HepG2 (cell line): ENCODE data around the gene NT5DC4. TPM values are rescaled to one million over a fixed set of nuclear protein-coding genes. Genes with fewer than 3 reads are reported as not detected.

ENCODE experiments used
- HNRNPH1 ChIP-seq: fragments of 200-400 bp; formaldehyde crosslinking; optimal IDR thresholded peaks from 2 replicates; pipeline ENCODE3; 2017; ENCODE audit warnings: mild to moderate bottlenecking, low read depth, low read length
- MATR3 ChIP-seq: sonication (generic); formaldehyde crosslinking; IDR thresholded peaks from 2 replicates; pipeline ENCODE4 v1.4.0; 2020; ENCODE audit warnings: missing genetic modification reagents
- MIER3 ChIP-seq: IDR thresholded peaks from 2 replicates; pipeline ENCODE4 v1.6.1; 2016; ENCODE audit warnings: missing compliant biosample characterization, borderline replicate concordance
- NONO ChIP-seq, 2 experiments: fragments of 450-650 bp in 1 of 2; sonication (generic) in 1 of 2; formaldehyde crosslinking in 1 of 2; IDR thresholded peaks in 1 of 2; conservative IDR thresholded peaks in 1 of 2; 2 replicates each; pipeline versions ENCODE4 v1.6.1 to v1.8.0; 2017 to 2022; ENCODE audit warnings: mild to moderate bottlenecking in 1 of 2, missing genetic modification reagents in 1 of 2, moderate library complexity in 1 of 2
- NR3C1 ChIP-seq: sonication (generic); formaldehyde crosslinking; IDR thresholded peaks from 2 replicates; pipeline ENCODE4 v1.4.0; 2020; ENCODE audit warnings: missing genetic modification reagents
- RBFOX2 ChIP-seq: fragments of 200-400 bp; formaldehyde crosslinking; IDR thresholded peaks from 2 replicates; pipeline ENCODE4 v1.6.1; 2017; ENCODE audit warnings: low read depth, mild to moderate bottlenecking, low read length
- SMC3 ChIP-seq: IDR thresholded peaks from 2 replicates; pipeline ENCODE4 v1.6.1; 2011; ENCODE audit warnings: low read length, improper control_type of control experiment
- SNAI1 ChIP-seq: sonication (generic); formaldehyde crosslinking; IDR thresholded peaks from 2 replicates; pipeline ENCODE4 v1.5.0; 2020; ENCODE audit warnings: mild to moderate bottlenecking, missing genetic modification reagents, borderline replicate concordance
- SP4 ChIP-seq: sonication (generic); formaldehyde crosslinking; IDR thresholded peaks from 2 replicates; pipeline ENCODE4 v1.8.1; 2023; ENCODE audit warnings: mild to moderate bottlenecking, missing genetic modification reagents
- SRSF1 ChIP-seq: fragments of 200-400 bp; formaldehyde crosslinking; optimal IDR thresholded peaks from 2 replicates; pipeline ENCODE3; 2017; ENCODE audit warnings: mild to moderate bottlenecking, low read depth, low read length, moderate library complexity
- TAF1 ChIP-seq: sonication (generic); formaldehyde crosslinking; IDR thresholded peaks from 2 replicates; pipeline ENCODE4 v1.4.0; 2020; ENCODE audit warnings: missing genetic modification reagents
- ZKSCAN8 ChIP-seq: IDR thresholded peaks from 2 replicates; pipeline ENCODE4 v1.6.1; 2016; ENCODE audit warnings: borderline replicate concordance, missing genetic modification reagents, missing compliant biosample characterization
- ZNF20 ChIP-seq: sonication (generic); formaldehyde crosslinking; IDR thresholded peaks from 2 replicates; pipeline ENCODE4 v1.4.0; 2020; ENCODE audit warnings: mild to moderate bottlenecking, moderate library complexity, missing genetic modification reagents
- ZNF337 ChIP-seq: sonication (generic); formaldehyde crosslinking; IDR thresholded peaks from 2 replicates; pipeline ENCODE4 v1.5.1; 2020; ENCODE audit warnings: missing genetic modification reagents, low read depth, mild to moderate bottlenecking, borderline replicate concordance
- ZNF430 ChIP-seq: sonication (generic); formaldehyde crosslinking; IDR thresholded peaks from 2 replicates; pipeline ENCODE4 v1.9.0; 2021; ENCODE audit warnings: mild to moderate bottlenecking, missing genetic modification reagents
- ZNF570 ChIP-seq: sonication (generic); formaldehyde crosslinking; IDR thresholded peaks from 2 replicates; pipeline ENCODE4 v1.4.0; 2020; ENCODE audit warnings: mild to moderate bottlenecking, missing genetic modification reagents, borderline replicate concordance
- ZNF619 ChIP-seq: sonication (generic); formaldehyde crosslinking; IDR thresholded peaks from 2 replicates; pipeline ENCODE4 v1.4.0; 2020; ENCODE audit warnings: mild to moderate bottlenecking, missing genetic modification reagents
- polyA plus RNA-seq, 8 experiments: library from polyadenylated mRNA; depleted of rRNA in 3 of 8; stranded (reverse) in 7 of 8; unstranded in 1 of 8; fragments of >200 nt; fragmentation: Illumina TruSeq in 4 of 8; extraction: Trizol in 4 of 8; gene quantifications; 2 replicates each; pipeline versions ENCODE4 v1.2.1 to v1.2.3, GENCODE V29; 2011 to 2016; ENCODE audit warnings: low read depth in 4 of 8, missing spikeins in 1 of 8, mixed read lengths in 1 of 8; ENCODE audit not compliant: insufficient read depth in 1 of 8
- total RNA-seq, 5 experiments: library from RNA; depleted of rRNA; stranded (reverse); fragments of >200 nt; fragmentation: Illumina TruSeq; extraction: Trizol; gene quantifications; 2 replicates each; pipeline ENCODE4 v1.2.3, GENCODE V29; 2016; ENCODE audit warnings: low read depth in 1 of 5
- TF ChIP-seq, protein P1 (sequence below): IDR thresholded peaks from 2 replicates; pipeline ENCODE4 v1.6.1; 2016; ENCODE audit warnings: low read depth, control low read depth
- TF ChIP-seq, protein P2 (sequence below): sonication (generic); formaldehyde crosslinking; IDR thresholded peaks from 2 replicates; pipeline ENCODE4 v1.4.0; 2020; ENCODE audit warnings: missing genetic modification reagents, borderline replicate concordance
- TF ChIP-seq, protein P3 (sequence below): sonication (generic); formaldehyde crosslinking; IDR thresholded peaks from 2 replicates; pipeline ENCODE4 v1.5.1; 2020; ENCODE audit warnings: missing genetic modification reagents, mild to moderate bottlenecking, borderline replicate concordance

Gene NT5DC4
- total and polyA plus RNA-seq, 2 of the 13 experiments (the other 11 are each of a cell fraction or from before 2014, with no cell fraction given): 0.04 to 4.2 TPM

DNA sequence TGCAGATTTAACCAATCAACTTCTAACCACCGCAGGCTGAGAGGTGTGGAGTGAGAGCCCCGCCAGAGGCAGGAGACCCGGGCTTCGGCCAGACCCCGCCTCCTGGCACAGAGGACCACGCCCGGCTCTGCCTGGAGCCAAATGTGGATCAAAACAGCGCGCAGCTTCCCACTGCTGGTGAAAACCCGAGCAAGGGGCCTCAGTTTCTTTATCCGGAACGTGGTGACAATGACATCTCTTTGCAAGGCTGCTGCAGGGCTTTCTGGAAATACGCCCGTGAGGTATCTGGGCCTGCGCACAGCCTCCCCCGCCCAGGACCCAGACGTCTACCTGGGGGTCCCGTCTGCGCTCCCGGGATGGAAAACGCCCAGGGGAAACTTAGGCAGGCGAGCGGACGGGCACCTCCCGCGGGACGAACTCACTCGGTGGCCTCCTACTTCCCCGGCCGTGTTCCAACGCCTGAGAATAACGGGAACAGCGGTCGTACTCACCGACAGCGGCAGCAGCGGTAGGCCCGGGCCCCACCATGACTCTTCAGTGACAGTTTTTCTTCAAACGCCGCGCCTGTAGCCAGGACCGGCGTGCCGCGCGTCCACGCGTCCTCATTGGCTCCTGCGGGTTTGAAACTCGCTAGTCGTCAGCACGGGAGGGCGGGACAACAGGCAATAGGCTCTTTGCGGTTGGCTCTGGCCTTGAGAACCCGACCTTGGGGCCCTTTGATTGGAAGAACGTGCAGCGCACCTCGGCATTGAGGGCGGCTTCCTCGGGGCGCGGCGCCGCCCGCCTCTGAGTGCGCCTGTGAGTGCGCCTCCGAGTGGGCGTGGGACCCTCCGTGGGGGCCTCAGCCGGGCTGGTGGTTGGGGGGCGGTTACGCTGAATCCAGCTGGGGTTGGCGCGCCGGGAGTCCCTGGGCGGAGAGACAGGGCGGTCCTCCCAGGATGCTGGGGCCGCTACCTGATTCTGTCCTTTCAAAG, 43.5 kb downstream of the NT5DC4 start, which contains the start of gene CKAP2L (continued):
- TF ChIP-seq, protein P1, sequence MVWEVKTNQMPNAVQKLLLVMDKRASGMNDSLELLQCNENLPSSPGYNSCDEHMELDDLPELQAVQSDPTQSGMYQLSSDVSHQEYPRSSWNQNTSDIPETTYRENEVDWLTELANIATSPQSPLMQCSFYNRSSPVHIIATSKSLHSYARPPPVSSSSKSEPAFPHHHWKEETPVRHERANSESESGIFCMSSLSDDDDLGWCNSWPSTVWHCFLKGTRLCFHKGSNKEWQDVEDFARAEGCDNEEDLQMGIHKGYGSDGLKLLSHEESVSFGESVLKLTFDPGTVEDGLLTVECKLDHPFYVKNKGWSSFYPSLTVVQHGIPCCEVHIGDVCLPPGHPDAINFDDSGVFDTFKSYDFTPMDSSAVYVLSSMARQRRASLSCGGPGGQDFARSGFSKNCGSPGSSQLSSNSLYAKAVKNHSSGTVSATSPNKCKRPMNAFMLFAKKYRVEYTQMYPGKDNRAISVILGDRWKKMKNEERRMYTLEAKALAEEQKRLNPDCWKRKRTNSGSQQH (CRISPR knock-in tag): peak; percentile 99
- TF ChIP-seq SMC3: no peak
- peak; percentile 82; the same call in 1 of the 2 replicates for TF ChIP-seq SNAI1 (CRISPR knock-in tag)
- TF ChIP-seq ZNF430: 0 out of 2 replicates have a peak, but pooled peaks have one; percentile 77
- 0 out of 2 replicates have a peak, but pooled peaks have one; percentile 39 for TF ChIP-seq ZNF20
- TF ChIP-seq HNRNPH1: no peak
- peak; percentile 73; the same call in 1 of the 2 replicates for TF ChIP-seq MIER3 (CRISPR knock-in tag)
- TF ChIP-seq SRSF1: peak; percentile 91
- peak; percentile 87 for TF ChIP-seq RBFOX2
- TF ChIP-seq ZNF570: no peak
- TF ChIP-seq MATR3 (CRISPR knock-in tag): no peak
- TF ChIP-seq ZNF619 (CRISPR knock-in tag): peak; percentile 80
- TF ChIP-seq TAF1 (CRISPR knock-in tag): peak; percentile 37; the same call in 1 of the 2 replicates
- no peak for TF ChIP-seq NR3C1 (CRISPR knock-in tag)
- TF ChIP-seq NONO (IDR thresholded peaks at IDR 0.05): no peak
- peak; percentile 66 for TF ChIP-seq NONO (CRISPR knock-in tag; conservative IDR thresholded peaks at IDR 0.05)
- TF ChIP-seq ZNF337: no peak
- no peak for TF ChIP-seq ZKSCAN8 (CRISPR knock-in tag)
- TF ChIP-seq, protein P2, sequence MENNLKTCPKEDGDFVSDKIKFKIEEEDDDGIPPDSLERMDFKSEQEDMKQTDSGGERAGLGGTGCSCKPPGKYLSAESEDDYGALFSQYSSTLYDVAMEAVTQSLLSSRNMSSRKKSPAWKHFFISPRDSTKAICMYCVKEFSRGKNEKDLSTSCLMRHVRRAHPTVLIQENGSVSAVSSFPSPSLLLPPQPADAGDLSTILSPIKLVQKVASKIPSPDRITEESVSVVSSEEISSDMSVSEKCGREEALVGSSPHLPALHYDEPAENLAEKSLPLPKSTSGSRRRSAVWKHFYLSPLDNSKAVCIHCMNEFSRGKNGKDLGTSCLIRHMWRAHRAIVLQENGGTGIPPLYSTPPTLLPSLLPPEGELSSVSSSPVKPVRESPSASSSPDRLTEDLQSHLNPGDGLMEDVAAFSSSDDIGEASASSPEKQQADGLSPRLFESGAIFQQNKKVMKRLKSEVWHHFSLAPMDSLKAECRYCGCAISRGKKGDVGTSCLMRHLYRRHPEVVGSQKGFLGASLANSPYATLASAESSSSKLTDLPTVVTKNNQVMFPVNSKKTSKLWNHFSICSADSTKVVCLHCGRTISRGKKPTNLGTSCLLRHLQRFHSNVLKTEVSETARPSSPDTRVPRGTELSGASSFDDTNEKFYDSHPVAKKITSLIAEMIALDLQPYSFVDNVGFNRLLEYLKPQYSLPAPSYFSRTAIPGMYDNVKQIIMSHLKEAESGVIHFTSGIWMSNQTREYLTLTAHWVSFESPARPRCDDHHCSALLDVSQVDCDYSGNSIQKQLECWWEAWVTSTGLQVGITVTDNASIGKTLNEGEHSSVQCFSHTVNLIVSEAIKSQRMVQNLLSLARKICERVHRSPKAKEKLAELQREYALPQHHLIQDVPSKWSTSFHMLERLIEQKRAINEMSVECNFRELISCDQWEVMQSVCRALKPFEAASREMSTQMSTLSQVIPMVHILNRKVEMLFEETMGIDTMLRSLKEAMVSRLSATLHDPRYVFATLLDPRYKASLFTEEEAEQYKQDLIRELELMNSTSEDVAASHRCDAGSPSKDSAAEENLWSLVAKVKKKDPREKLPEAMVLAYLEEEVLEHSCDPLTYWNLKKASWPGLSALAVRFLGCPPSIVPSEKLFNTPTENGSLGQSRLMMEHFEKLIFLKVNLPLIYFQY (CRISPR knock-in tag): no peak
- TF ChIP-seq, protein P3, sequence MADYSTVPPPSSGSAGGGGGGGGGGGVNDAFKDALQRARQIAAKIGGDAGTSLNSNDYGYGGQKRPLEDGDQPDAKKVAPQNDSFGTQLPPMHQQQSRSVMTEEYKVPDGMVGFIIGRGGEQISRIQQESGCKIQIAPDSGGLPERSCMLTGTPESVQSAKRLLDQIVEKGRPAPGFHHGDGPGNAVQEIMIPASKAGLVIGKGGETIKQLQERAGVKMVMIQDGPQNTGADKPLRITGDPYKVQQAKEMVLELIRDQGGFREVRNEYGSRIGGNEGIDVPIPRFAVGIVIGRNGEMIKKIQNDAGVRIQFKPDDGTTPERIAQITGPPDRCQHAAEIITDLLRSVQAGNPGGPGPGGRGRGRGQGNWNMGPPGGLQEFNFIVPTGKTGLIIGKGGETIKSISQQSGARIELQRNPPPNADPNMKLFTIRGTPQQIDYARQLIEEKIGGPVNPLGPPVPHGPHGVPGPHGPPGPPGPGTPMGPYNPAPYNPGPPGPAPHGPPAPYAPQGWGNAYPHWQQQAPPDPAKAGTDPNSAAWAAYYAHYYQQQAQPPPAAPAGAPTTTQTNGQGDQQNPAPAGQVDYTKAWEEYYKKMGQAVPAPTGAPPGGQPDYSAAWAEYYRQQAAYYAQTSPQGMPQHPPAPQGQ (CRISPR knock-in tag): no peak
- TF ChIP-seq SP4 (CRISPR knock-in tag): peak; percentile 94; the same call in 1 of the 2 replicates
